ENCODE results near the gene TMEM132C.
"Not testable (repeated sequence)": the region's sequence is repeated elsewhere in the genome, so short reads cannot be mapped to it uniquely, and the experiment has no call there.

The TMEM132C gene

GRCh38 chr12:128474916-128475315, 207.9 kb downstream of the TMEM132C start:
- no peak for DNase-seq (ENCODE audit: low spot score)

GRCh38 chr12:128476266-128476665, 209.3 kb downstream of the TMEM132C start:
- DNase-seq (ENCODE audit: low spot score), result no peak

- DNase-seq (ENCODE audit: low spot score), result no peak
Measured at GRCh38 chr12:128483526-128484255, 216.7 kb downstream of the TMEM132C start.

GRCh38 chr12:128497376-128497775, 230.4 kb downstream of the TMEM132C start:
- DNase-seq (ENCODE audit: low spot score), result not testable (repeated sequence)

- no peak for DNase-seq (ENCODE audit: low spot score)
Measured at GRCh38 chr12:128507470-128507869, 240.5 kb downstream of the TMEM132C start.

GRCh38 chr12:128509170-128509569, 242.2 kb downstream of the TMEM132C start:
- no peak for DNase-seq (ENCODE audit: low spot score)

GRCh38 chr12:128510511-128510910, 243.5 kb downstream of the TMEM132C start:
- no peak for DNase-seq (ENCODE audit: low spot score)

- DNase-seq (ENCODE audit: low spot score), result no peak
Measured at GRCh38 chr12:128513331-128513730, 246.4 kb downstream of the TMEM132C start.

- DNase-seq (ENCODE audit: low spot score), result no peak
Measured at GRCh38 chr12:128513831-128514230, 246.9 kb downstream of the TMEM132C start.

- DNase-seq (ENCODE audit: low spot score), result no peak
Measured at GRCh38 chr12:128518644-128519043, 251.7 kb downstream of the TMEM132C start.

- no peak for DNase-seq (ENCODE audit: low spot score)
Measured at GRCh38 chr12:128519426-128519825, 252.5 kb downstream of the TMEM132C start.

GRCh38 chr12:128521981-128522380, 255.0 kb downstream of the TMEM132C start:
- DNase-seq (ENCODE audit: low spot score), result no peak

GRCh38 chr12:128524439-128524838, 257.5 kb downstream of the TMEM132C start:
- DNase-seq (ENCODE audit: low spot score), result no peak

GRCh38 chr12:128531170-128531569, 264.2 kb downstream of the TMEM132C start:
- peak; percentile 3 for DNase-seq (ENCODE audit: low spot score)

GRCh38 chr12:128534906-128535305, 267.9 kb downstream of the TMEM132C start:
- DNase-seq (ENCODE audit: low spot score), result peak; percentile 57

- DNase-seq (ENCODE audit: low spot score), result no peak
Measured at GRCh38 chr12:128536810-128537209, 269.8 kb downstream of the TMEM132C start.

- no peak for DNase-seq (ENCODE audit: low spot score)
Measured at GRCh38 chr12:128537668-128538067, 270.7 kb downstream of the TMEM132C start.

GRCh38 chr12:128542844-128543243, 275.9 kb downstream of the TMEM132C start:
- DNase-seq (ENCODE audit: low spot score), result no peak

- DNase-seq (ENCODE audit: low spot score), result no peak
Measured at GRCh38 chr12:128543460-128543859, 276.5 kb downstream of the TMEM132C start.

GRCh38 chr12:128543971-128544370, 277.0 kb downstream of the TMEM132C start:
- DNase-seq (ENCODE audit: low spot score), result no peak

- no peak for DNase-seq (ENCODE audit: low spot score)
Measured at GRCh38 chr12:128548949-128549348, 282.0 kb downstream of the TMEM132C start.

- DNase-seq (ENCODE audit: low spot score), result no peak
Measured at GRCh38 chr12:128549601-128550218, 282.7 kb downstream of the TMEM132C start.

GRCh38 chr12:128551266-128551665, 284.3 kb downstream of the TMEM132C start:
- no peak for DNase-seq (ENCODE audit: low spot score)
